GM12878 (cell line): ENCODE measurements around the gene MAP4K2. TPM values are rescaled to one million over a fixed set of nuclear protein-coding genes. Genes with fewer than 3 reads are reported as not detected.

Source experiments
- ATAC-seq: fragments of 200-7000 bp; cut with Tn5 transposase; 3 replicates; pipeline ENCODE4 v1.9.1; 2020; ENCODE audit warnings: mild to moderate bottlenecking, moderate library complexity
- BruUV-seq: library from RNA; stranded (reverse); fragments of 400-500 nt; replicated peaks from 2 replicates; lab custom pipeline; 2021; lab: Mats Ljungman, UMichigan
- CTCF ChIA-PET: fragments of 300-600 bp; sonication (Branson Sonifier 250); formaldehyde crosslinking; extraction: SDS; loops from one replicate; lab custom pipeline; 2021; ENCODE audit warnings: inconsistent platforms; lab: Yijun Ruan, JAX
- POLR2A ChIA-PET: fragments of 350-600 bp; formaldehyde crosslinking; extraction: SDS; loops from one replicate; lab custom pipeline; 2021; ENCODE audit warnings: inconsistent platforms; lab: Charles Lee
- RAD21 ChIA-PET: fragments of 300-600 bp; sonication (Branson Sonifier 250); formaldehyde crosslinking; loops from one replicate; lab custom pipeline; 2023; ENCODE audit warnings: antibody characterized with exemption; ENCODE audit not compliant: unreplicated experiment; lab: Charles Lee
- SMC1A ChIA-PET: fragments of 300-600 bp; sonication (Branson Sonifier 250); formaldehyde crosslinking; loops from one replicate; lab custom pipeline; 2023; ENCODE audit not compliant: unreplicated experiment, uncharacterized antibody; lab: Charles Lee
- DNase-seq: peaks from one replicate; pipeline ENCODE4 v3.0.0-alpha.2; 2011; ENCODE audit warnings: low read depth, low spot score
- FAIRE-seq: peaks from 3 replicates; lab custom pipeline; 2011; peaks lifted over from hg19 to GRCh38; lab: Jason Lieb, UNC
- H2AFZ ChIP-seq: 2 replicates; pipeline ENCODE4 v1.6.0; 2011; ENCODE audit warnings: low read depth, low read length, control low read depth; ENCODE audit not compliant: control insufficient read depth
- H3K27ac ChIP-seq: 2 replicates; pipeline ENCODE4 v1.5.1; 2011; ENCODE audit warnings: control low read depth; ENCODE audit not compliant: control insufficient read depth, insufficient read depth
- H3K27me3 ChIP-seq, 2 experiments: replicated peaks in 1 of 2; 2 replicates each; pipeline versions ENCODE4 v1.6.0 to v1.6.1; 2011; ENCODE audit warnings: low read length in 1 of 2; ENCODE audit not compliant: control insufficient read depth in 2 of 2, insufficient read depth in 2 of 2
- H3K36me3 ChIP-seq, 2 experiments: 2 replicates each; pipeline ENCODE4 v1.5.1; 2011; ENCODE audit warnings: low read length in 1 of 2; ENCODE audit not compliant: control insufficient read depth in 2 of 2, insufficient read depth in 2 of 2
- H3K4me1 ChIP-seq: 2 replicates; pipeline ENCODE4 v1.6.1; 2011; ENCODE audit warnings: mild to moderate bottlenecking, low read length, moderate library complexity, mixed read lengths; ENCODE audit not compliant: control insufficient read depth, insufficient read depth
- H3K4me2 ChIP-seq: 2 replicates; pipeline ENCODE4 v1.6.0; 2011; ENCODE audit warnings: control low read depth; ENCODE audit not compliant: control insufficient read depth, insufficient read depth
- H3K4me3 ChIP-seq: fragments of 200-600 bp; sonication (generic); 2 replicates; pipeline ENCODE4 v1.5.1; 2016
- H3K79me2 ChIP-seq: 2 replicates; pipeline ENCODE4 v1.6.0; 2011; ENCODE audit warnings: low read length; ENCODE audit not compliant: control insufficient read depth, insufficient read depth
- H3K9ac ChIP-seq: 2 replicates; pipeline ENCODE4 v1.8.0; 2011; ENCODE audit warnings: low read length, control low read depth, mixed read lengths; ENCODE audit not compliant: control insufficient read depth, insufficient read depth
- H3K9me3 ChIP-seq: replicated peaks from 3 replicates; pipeline ENCODE4 v1.5.1; 2011; ENCODE audit warnings: mild to moderate bottlenecking, low read length; ENCODE audit not compliant: control insufficient read depth, insufficient read depth
- H4K20me1 ChIP-seq: 2 replicates; pipeline ENCODE4 v1.6.0; 2011; ENCODE audit not compliant: control insufficient read depth, insufficient read depth
- IKZF2 ChIP-seq, 2 experiments: fragments of 450-650 bp; IDR thresholded peaks; 2 replicates each; pipeline ENCODE4 v1.6.1; 2017; ENCODE audit warnings: mild to moderate bottlenecking in 2 of 2, moderate library complexity in 2 of 2
- MXI1 ChIP-seq: fragments of 150-350 bp; IDR thresholded peaks from 2 replicates; pipeline ENCODE4 v1.6.1; 2011; ENCODE audit warnings: low read depth, mild to moderate bottlenecking, inconsistent platforms, low read length, improper control_type of control experiment
- NFIC ChIP-seq: IDR thresholded peaks from 2 replicates; pipeline ENCODE4 v1.6.1; 2012; ENCODE audit warnings: low read depth, mild to moderate bottlenecking, inconsistent platforms, low read length, moderate library complexity
- ZBTB11 ChIP-seq: fragments of 450-650 bp; formaldehyde crosslinking; IDR thresholded peaks from 2 replicates; pipeline ENCODE4 v1.5.0; 2022; ENCODE audit warnings: mild to moderate bottlenecking, missing genetic modification characterization
- WGBS: methylation state at CpG from one replicate; pipeline ENCODE4 v1.1.6; 2016; ENCODE audit warnings: low lambda C conversion rate; ENCODE audit not compliant: insufficient replicate concordance, insufficient coverage; ENCODE audit errors: missing lambda C conversion rate; 5-methylcytosine and 5-hydroxymethylcytosine counted together
- in situ Hi-C: fragments of 300-500 bp; cut with MboI; formaldehyde crosslinking; loops from 9 replicates; pipeline ENCODE4 v1.14.3; 2018; ENCODE audit warnings: mixed read lengths
- intact Hi-C: fragments of 100-400 bp; cut with micrococcal nuclease; formaldehyde crosslinking; loops from one replicate; pipeline ENCODE4 v1.14.2; 2022; ENCODE audit not compliant: unreplicated experiment
- polyA plus RNA-seq, 11 experiments: library from polyadenylated mRNA; depleted of rRNA in 4 of 11; unstranded in 6 of 11; stranded (reverse) in 5 of 11; fragments of >200 nt; fragmentation: Nextera tagmentation in 4 of 11; fragmentation: Illumina TruSeq in 1 of 11; extraction: Ambion mirVana in 4 of 11; extraction: Trizol in 1 of 11; gene quantifications; 1 replicate in 1 of 11; 2 replicates in 10 of 11; pipeline versions ENCODE4 v1.2.1 to v1.2.3, GENCODE V29; 2011 to 2016; ENCODE audit warnings: inconsistent platforms in 2 of 11, missing spikeins in 2 of 11, low read depth in 1 of 11
- total RNA-seq, 4 experiments: library from RNA; depleted of rRNA in 3 of 4; stranded (reverse); fragments of >200 nt in 3 of 4; fragmentation: Illumina TruSeq in 1 of 4; extraction: Trizol in 1 of 4; gene quantifications; 2 replicates each; pipeline versions ENCODE4 v1.2.1 to v1.2.3, GENCODE V29; 2013 to 2021

The MAP4K2 gene
- total and polyA plus RNA-seq, 10 of the 15 experiments (the other 5 are each of a cell fraction or from before 2014, with no cell fraction given), result 0.98 to 78.1 (median 48.9) TPM

GRCh38 chr11:64805481-64805880 is 2.5 kb upstream of the MAP4K2 start:
- ATAC-seq (no peak), DNase-seq (no peak), FAIRE-seq (no peak)
- H3K4me1 ChIP-seq, result peaks cover 29% of the 10 kb centered on the region
- no peak overlapping the region for H2AFZ ChIP-seq
- H4K20me1 ChIP-seq, result no peaks in the 10 kb centered on the region
- in situ Hi-C loops (no loop called here), intact Hi-C loops (no loop called here)
- no peaks in the 10 kb centered on the region for H3K27me3 ChIP-seq
- H3K36me3 ChIP-seq, result peaks cover 0 to 3% of the 10 kb centered on the region in 2 experiments; a peak in 2 of 4 replicates
- no peaks in the 10 kb centered on the region for H3K9me3 ChIP-seq
- peaks cover 27% of the 10 kb centered on the region for H3K79me2 ChIP-seq
- TF ChIP-seq IKZF2 (IDR thresholded peaks at IDR 0.05), result no peak
- no peak for TF ChIP-seq MXI1
- TF ChIP-seq ZBTB11 (CRISPR knock-in tag), result no peak
- no peak for TF ChIP-seq NFIC
- over 99% methylated on average over 9 of the region's 9 CpGs for WGBS
- POLR2A ChIA-PET, result no interaction called here
- SMC1A ChIA-PET, result no interaction called here
- no peak overlapping the region for H3K27ac ChIP-seq
- no peak overlapping the region for H3K4me3 ChIP-seq
- no peak overlapping the region for H3K4me2 ChIP-seq
- RAD21 ChIA-PET, result no interaction called here
- BruUV-seq, result no TSS peak
- CTCF ChIA-PET, result no interaction called here
- no peak overlapping the region for H3K9ac ChIP-seq
